Activated naive CD4-positive, alpha-beta T cell treated with Interleukin-2 at 50 U/mL for 16 hours (primary cell): ENCODE measurements around the gene SHISA2.

Experiments used
- DNase-seq: peaks from one replicate; pipeline ENCODE4 v3.0.0-alpha.2; 2020

SHISA2 gene

GRCh38 chr13:26047040-26047439, 4.8 kb downstream of the SHISA2 start:
- DNase-seq, result no peak

- no peak for DNase-seq
These were observed 5.2 kb downstream of the SHISA2 start for GRCh38 chr13:26046639-26047038.

- DNase-seq, result no peak
These were observed 6.7 kb downstream of the SHISA2 start for GRCh38 chr13:26045142-26045541.

- no peak for DNase-seq
These were observed 9.0 kb downstream of the SHISA2 start for GRCh38 chr13:26042785-26043184.

- DNase-seq, result no peak
These were observed 10.4 kb downstream of the SHISA2 start for GRCh38 chr13:26041444-26041843.

- DNase-seq, result no peak
These were observed 12.8 kb downstream of the SHISA2 start for GRCh38 chr13:26038931-26039475.

GRCh38 chr13:26037302-26037701, 14.5 kb downstream of the SHISA2 start:
- DNase-seq, result peak; percentile 17

- DNase-seq, result no peak
These were observed 15.4 kb downstream of the SHISA2 start for GRCh38 chr13:26036383-26036782.

GRCh38 chr13:26034018-26034417, 17.8 kb downstream of the SHISA2 start:
- DNase-seq, result no peak

GRCh38 chr13:26030331-26030730, 21.5 kb downstream of the SHISA2 start:
- no peak for DNase-seq

- no peak for DNase-seq
These were observed 22.2 kb downstream of the SHISA2 start for GRCh38 chr13:26029581-26030136.

GRCh38 chr13:26026211-26026610, 25.6 kb downstream of the SHISA2 start:
- DNase-seq, result no peak

GRCh38 chr13:26025771-26026170, 26.0 kb downstream of the SHISA2 start:
- DNase-seq, result no peak

- no peak for DNase-seq
These were observed 26.6 kb downstream of the SHISA2 start for GRCh38 chr13:26025196-26025595.

- DNase-seq, result no peak
These were observed 27.3 kb downstream of the SHISA2 start for GRCh38 chr13:26024558-26024957.

GRCh38 chr13:26022538-26023292, 29.1 kb downstream of the SHISA2 start:
- no peak for DNase-seq

- DNase-seq, result no peak
These were observed 29.9 kb downstream of the SHISA2 start for GRCh38 chr13:26021956-26022355.

- no peak for DNase-seq
These were observed 30.3 kb downstream of the SHISA2 start for GRCh38 chr13:26021516-26021915.

GRCh38 chr13:26020891-26021290, 30.9 kb downstream of the SHISA2 start:
- no peak for DNase-seq

GRCh38 chr13:26019881-26020870, 31.6 kb downstream of the SHISA2 start:
- DNase-seq, result no peak

- no peak for DNase-seq
These were observed 32.6 kb downstream of the SHISA2 start for GRCh38 chr13:26019251-26019650.

- DNase-seq, result no peak
These were observed 33.7 kb downstream of the SHISA2 start for GRCh38 chr13:26017932-26018665.
